NCI-H187 treated with DMSO at 0.1 percent for 48 hours (cell line): ENCODE data around the gene SLC46A2.

Experiments
- DNase-seq: peaks from one replicate; lab custom pipeline; 2025; lab: John Stamatoyannopoulos, UW

Gene SLC46A2

GRCh38 chr9:112885324-112885723 is 5.4 kb downstream of the SLC46A2 start:
- no peak for DNase-seq

GRCh38 chr9:112884721-112885120 is 6.0 kb downstream of the SLC46A2 start:
- DNase-seq, result no peak

- no peak for DNase-seq
These were observed 6.6 kb downstream of the SLC46A2 start for GRCh38 chr9:112884101-112884500.

GRCh38 chr9:112881331-112881730 is 9.3 kb downstream of the SLC46A2 start:
- no peak for DNase-seq

- DNase-seq, result no peak
These were observed 10.0 kb downstream of the SLC46A2 start for GRCh38 chr9:112880650-112881049.

- no peak for DNase-seq
These were observed 11.9 kb downstream of the SLC46A2 start for GRCh38 chr9:112878752-112879151.

- DNase-seq, result no peak
These were observed 16.8 kb downstream of the SLC46A2 start for GRCh38 chr9:112873773-112874405.

- no peak for DNase-seq
These were observed 18.7 kb downstream of the SLC46A2 start for GRCh38 chr9:112872019-112872418.

GRCh38 chr9:112870556-112870955 is 20.1 kb downstream of the SLC46A2 start:
- no peak for DNase-seq

GRCh38 chr9:112869917-112870316 is 20.8 kb downstream of the SLC46A2 start:
- no peak for DNase-seq

GRCh38 chr9:112869041-112869529 is 21.6 kb downstream of the SLC46A2 start:
- no peak for DNase-seq

- DNase-seq, result no peak
These were observed 22.2 kb downstream of the SLC46A2 start for GRCh38 chr9:112868461-112868860.

GRCh38 chr9:112867275-112867991 is 23.2 kb downstream of the SLC46A2 start:
- DNase-seq, result no peak

- DNase-seq, result no peak
These were observed 23.9 kb downstream of the SLC46A2 start for GRCh38 chr9:112866662-112867274.

GRCh38 chr9:112864982-112865381 is 25.7 kb downstream of the SLC46A2 start:
- no peak for DNase-seq

- no peak for DNase-seq
These were observed 26.3 kb downstream of the SLC46A2 start for GRCh38 chr9:112864403-112864802.

- DNase-seq, result no peak
These were observed 26.9 kb downstream of the SLC46A2 start for GRCh38 chr9:112863746-112864145.

GRCh38 chr9:112863214-112863613 is 27.5 kb downstream of the SLC46A2 start:
- no peak for DNase-seq

- no peak for DNase-seq
These were observed 28.8 kb downstream of the SLC46A2 start for GRCh38 chr9:112861638-112862555.

GRCh38 chr9:112861155-112861554 is 29.5 kb downstream of the SLC46A2 start:
- no peak for DNase-seq

GRCh38 chr9:112860451-112860850 is 30.2 kb downstream of the SLC46A2 start:
- DNase-seq, result no peak

- no peak for DNase-seq
These were observed 32.0 kb downstream of the SLC46A2 start for GRCh38 chr9:112858625-112859147.
